SHP77 treated with DMSO at 0.1 percent for 48 hours (cell line): ENCODE results near the gene TF.
A peak's percentile ranks its signal among the peaks of the same experiment; 100 is the strongest.

Experiments
- DNase-seq: peaks from one replicate; lab custom pipeline; 2025; lab: John Stamatoyannopoulos, UW

Gene TF

GRCh38 chr3:133815386-133815785 is 69.2 kb downstream of the TF start:
- no peak for DNase-seq

DNA sequence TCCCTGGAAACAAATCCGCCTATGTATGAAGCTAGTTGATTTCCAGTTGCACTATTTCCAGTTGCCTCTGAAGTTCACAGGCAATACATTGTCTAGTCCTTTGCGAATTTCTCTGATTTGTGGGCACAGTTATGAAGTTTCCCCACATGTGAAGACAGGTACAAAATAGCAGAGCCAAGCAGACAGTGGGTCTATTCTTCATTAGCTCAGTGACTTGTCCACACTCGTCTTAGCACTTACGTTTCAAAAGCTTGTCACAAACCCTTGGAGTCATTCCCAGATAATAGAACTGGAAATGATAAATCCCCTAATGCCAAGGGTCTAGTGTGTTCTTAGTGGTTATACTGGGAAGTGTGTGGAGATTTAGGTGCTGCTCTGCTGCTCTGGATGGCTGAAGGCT is 73.9 kb downstream of the TF start:
- DNase-seq: no peak

DNA sequence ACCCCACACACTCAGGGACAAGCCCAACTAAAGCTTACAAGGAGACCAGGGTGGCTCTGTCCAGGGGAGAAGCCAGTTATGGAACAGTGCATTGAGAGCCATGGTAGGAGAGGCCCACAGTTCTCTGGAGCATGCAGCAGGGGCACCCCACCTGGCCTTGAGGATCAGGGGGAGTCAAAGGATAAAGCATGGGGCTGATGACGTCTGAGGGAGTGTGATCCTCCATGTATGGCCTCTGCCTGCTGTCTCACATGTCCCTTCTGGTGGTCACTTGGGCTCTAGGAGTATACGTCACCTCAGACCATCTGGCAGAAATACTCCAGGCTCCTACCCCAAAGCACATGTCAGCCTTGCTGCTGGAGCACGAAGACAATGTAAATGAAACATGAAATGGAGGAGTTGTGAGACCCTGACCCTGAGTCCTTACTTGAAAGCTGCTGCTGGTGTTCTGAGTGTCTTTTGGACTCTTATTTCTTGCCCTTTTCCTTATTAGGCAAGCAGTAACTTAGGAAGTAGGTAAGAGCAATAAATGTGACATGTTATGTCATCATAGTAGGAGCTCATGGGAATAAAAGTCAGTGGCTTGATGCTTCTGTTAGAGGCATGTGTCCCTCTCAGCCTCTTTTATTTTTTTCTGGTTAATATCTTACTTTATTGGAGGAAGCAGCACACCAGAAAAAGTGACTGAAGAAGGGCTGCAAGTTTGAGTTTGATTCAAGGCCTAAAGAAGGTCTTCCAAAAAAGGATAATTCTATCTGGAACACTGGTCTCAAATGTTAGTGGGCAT is 74.9 kb downstream of the TF start:
- no peak for DNase-seq

DNA sequence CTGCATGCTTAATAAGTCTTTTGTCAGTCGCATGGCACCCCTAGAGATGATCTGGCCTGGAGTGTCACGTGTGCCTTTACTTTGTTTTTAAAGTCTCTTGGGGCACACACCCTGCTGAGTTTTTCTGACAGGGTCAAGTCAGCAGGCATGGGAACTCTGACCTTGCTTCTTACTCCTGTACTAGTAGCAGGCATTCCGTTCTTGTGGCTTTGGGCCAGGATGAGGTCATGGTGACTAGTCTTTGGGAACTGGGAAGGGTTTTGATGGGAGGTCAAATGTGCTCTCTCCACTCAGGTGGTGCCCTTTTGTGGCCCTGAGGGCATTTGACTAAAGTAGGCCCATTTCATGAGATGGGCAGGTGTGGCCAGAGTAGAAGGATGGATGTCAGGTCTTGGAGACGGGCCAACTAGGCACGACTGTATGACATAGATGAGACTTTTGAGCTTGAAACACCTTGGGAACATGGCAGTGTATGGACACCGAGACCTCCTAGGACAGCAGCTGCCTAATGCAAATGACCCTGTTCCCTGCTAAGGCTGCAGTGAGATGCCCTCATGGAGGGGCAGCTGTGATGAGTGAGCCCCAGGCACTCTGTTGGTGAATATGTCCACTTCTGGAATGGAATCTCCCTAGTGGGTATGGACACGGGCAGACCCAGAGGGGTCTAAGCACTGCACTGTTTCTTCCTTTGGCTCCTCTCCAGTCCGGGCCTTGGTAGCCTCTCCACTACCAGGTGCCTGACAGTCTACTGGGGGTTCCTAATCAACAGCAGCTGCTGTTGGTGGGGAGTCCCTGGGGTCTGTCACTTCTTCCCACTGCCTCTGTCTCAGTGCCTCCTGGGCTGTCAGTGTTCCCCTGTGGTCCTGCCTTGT is 75.8 kb downstream of the TF start:
- DNase-seq: peak; percentile 65

GRCh38 chr3:133824961-133825485 is 78.8 kb downstream of the TF start:
- DNase-seq: no peak

DNA sequence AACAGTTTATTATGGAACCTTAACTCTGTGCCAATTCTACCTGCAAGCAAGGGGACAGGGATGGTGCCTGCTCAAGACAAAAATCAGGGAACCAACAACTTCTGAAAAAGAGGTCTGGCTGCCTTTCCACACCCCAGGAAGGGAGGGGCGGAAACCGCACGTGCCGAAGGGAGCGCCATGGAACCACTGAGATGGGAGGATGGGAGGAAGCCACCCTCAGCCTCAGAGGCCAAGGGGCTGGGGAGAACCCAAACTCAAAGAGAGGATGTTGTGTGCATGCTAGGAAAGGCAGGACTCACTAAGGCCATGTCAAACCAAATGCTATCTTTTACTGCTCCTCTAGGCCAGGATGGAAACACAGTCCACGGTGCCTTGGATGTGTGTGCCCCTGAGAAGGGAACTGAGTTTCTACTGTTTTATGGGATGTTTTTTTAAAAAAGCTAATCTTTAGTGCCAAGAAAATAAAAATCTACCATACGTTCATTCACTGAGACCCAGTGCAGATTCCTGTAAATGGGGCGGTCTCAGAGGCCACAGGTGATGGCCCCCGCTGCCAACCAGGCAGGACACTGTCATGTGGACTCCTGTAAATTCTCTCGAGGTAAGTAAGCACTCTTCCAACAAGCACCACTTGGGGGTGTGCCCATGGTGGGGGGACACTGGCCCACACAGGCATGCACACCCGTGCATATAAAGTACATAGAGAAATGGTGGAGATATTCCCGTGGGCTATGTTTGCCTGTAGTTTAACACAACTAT is 80.0 kb downstream of the TF start:
- no peak for DNase-seq

DNA sequence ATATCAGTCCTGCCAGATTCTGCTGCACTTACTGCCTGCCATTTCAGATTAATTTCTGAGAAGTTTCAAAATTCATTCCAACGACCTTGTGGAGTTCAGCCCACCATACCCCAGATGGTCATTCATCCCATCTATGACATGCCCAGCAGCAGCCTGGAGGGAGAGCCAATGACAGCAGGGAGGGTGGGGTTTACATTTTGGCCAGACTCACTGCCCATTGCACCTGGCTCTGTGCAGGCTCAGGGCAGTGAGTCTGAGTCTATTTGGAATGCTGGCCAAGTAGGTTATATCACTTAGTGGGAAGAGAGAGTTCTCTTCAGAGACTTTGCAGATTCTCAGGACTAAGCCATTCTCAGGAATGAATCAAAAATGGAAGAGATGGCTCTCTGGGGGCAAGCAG is 80.9 kb downstream of the TF start:
- DNase-seq: no peak

DNA sequence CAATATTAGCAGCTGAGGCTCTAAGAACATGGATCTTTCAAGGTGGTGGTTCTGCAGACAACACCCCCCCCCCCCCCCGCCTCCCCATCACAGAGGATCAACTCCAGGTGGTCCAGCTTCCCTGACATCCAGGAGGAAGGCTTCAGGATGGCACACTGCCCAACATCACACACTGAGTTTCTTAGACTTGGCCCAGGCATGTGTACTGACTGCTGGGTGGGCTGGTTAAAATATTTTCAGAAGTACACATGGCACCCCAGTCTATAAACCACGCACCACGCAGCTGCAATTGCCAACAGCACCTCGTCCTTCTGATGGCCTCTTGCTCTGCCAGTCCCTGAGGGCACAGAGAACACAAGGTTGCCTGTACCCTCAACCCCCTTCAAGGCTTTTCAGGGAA is 81.5 kb downstream of the TF start:
- DNase-seq: no peak

DNA sequence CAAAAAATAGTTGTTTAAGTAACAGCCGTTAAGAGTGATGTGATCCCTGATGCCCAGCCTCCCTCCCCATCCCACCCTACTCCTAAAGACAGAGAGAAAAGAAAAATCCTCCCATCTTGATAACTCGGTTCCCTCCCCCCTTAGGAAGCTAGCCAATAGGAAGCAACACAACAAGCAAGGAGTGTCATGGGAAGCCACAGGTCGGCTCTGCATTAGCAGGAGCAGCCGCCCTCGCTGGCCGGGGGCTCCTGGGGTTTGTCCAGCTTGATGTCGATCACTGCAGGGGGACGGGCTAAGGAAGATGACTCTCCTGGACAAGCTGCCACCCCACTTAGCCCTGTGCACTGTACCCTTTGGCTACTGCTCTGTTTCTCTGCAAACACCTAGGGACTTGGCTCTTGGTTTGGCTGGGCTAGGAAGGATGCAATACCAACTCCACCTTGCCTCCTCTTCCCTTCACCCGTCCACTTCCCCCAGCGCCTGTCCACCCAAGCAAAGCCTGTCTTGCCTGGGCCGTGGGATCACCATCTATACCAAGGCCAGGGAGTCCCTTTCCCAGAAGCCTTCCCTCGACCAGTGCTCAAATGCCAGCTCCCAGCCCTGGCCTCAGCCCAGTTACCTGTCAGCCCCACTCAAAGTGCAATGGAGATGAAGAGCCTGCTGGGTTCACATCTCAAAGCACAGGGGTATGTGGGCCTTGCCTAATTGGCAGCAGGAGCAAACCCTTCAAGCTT is 82.5 kb downstream of the TF start:
- no peak for DNase-seq

DNA sequence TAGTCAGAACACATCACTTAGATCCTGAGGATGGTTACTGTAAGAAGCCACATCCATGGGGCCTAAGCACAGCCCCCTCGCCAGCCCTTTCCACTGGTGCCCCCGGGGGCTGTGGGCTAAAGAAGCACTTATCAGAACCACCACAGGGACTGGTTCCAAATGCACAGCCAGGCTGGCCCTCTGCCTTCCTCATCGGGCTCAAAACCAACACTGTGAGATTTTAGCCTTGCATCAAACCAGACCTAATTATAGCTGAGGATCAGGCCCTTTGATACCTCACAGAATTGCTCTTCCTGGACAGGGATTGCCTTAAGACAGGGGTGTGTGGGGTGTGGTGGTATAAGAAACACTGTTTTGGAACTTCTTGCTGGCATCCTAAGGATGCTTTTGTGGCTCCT is 83.1 kb downstream of the TF start:
- no peak for DNase-seq

- no peak for DNase-seq
Observed at GRCh38 chr3:133830071-133830470, 83.9 kb downstream of the TF start.

GRCh38 chr3:133831966-133832801 is 86.0 kb downstream of the TF start:
- no peak for DNase-seq

DNA sequence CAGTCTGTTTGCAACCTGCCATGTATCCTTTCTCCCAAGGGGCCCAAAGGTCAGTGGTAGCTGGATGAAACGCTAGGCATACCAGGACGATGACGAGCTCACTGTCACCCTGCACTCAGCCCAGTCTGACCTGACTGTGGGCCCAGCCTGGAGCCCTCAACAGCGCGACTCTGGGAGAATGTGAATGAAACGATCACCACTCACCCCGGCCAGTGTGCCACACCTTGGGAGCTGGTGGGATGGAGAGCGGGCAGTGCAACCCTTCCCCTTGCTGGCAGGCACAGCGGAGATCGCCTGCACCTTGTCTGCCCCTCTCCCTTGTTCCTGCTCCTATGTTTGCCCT is 86.6 kb downstream of the TF start:
- DNase-seq: no peak

GRCh38 chr3:133833267-133833666 is 87.1 kb downstream of the TF start:
- DNase-seq: no peak

GRCh38 chr3:133833880-133834620 is 87.9 kb downstream of the TF start:
- no peak for DNase-seq

DNA sequence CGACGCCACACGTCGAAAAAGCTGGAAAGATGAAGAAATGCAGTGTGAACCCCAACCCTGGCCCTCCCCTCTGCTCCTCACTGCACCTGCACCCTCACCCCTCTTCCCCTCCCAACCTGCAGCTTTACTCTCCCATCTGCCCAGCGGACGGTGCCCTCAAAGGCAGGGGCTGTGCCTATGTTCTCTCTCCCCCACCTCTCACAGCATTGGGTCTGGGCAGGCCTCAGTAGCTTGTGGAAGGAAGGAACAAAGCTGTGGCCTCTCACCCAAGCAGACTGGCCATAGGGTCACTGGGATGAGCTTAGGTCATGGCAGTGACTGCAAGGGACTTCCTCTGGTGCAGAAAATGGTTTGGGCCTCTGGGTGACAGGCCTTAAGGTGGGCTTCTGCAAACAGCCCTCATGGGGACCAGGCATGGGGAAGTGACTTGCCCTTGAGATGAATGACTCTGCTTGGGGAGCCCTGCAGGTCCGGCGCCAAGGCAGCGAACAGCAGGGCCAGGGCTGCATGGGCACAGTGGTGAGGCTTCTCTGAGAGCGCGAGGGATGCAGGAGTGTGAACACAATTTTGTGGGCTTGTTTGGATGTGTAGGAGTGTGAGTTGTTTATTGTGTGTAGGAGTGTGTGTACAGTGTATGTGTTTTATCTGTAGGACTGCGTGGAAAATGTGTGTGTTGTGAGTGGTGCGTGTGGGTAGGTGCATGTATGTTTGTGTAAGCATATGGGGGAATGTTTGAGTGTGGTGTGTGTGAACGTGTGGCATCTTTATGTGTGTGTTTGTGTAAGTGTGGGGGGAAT is 88.6 kb downstream of the TF start:
- DNase-seq: no peak

DNA sequence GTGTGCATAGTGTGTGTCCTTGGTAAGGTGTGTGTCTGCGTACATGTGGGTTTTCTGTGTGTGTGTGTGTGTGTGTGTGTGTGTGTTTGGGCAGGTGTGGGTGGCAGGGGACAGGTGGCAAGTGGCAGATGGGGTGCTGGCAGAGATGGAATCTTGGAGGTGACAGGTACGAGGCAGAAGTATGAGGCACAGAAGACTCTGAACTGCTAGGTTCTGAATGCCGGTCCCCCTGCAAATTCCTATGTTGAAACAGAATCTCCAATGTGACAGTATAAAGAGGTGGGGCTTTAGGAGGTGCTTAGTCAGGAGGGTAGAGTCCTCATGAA is 89.2 kb downstream of the TF start:
- DNase-seq: no peak

- no peak for DNase-seq
Observed at GRCh38 chr3:133835961-133836360, 89.8 kb downstream of the TF start.

DNA sequence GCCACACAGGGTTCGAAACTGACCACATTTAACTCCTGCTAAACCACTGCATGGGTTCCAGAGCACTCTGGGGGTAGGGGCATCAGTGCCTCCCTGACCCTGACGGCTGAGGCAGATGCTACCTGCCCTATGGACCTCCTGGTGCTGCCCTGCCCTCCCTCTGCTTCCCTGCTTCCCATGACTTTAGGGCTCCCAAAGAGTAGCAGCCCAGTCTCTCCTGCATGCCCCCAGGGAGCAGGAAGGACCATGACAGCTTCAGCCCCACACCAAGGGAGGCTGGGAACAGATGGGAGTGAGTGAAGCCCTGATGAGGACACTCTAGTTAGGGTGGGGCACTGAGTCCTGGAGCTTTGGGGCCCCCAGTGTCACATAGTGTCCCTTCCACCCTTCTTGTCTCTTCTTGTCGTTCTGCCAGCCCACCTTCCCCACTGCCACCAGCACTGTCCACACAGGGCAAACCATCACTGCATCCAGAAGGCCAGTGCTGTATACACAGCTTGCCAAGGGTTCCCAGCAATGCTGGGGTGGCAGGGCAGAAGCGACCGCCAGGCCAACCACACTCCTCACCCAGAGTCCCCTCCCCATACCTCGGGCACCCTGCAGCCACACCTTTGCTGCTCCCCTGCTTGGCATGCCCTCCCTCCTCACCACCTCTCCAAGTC is 90.4 kb downstream of the TF start:
- no peak for DNase-seq
